Esophagus mucosa (tissue), 1 donor: Measurements from ENCODE around the gene RNASE4. TPM values are rescaled to one million over a fixed set of nuclear protein-coding genes. Genes with fewer than 3 reads are reported as not detected.

Source experiments
- ATAC-seq: fragments of 200-7000 bp; cut with Tn5 transposase; one replicate; pipeline ENCODE4 v1.9.1; 2020
- total RNA-seq: library from RNA; stranded (reverse); gene quantifications from one replicate; pipeline ENCODE4 v1.2.4, GENCODE V29; 2023
- donor health status: DM: yes; HTN: yes; CAD: no.

RNASE4 gene
- total RNA-seq, 1 donor from 2014 or later: 1.7 TPM

DNA sequence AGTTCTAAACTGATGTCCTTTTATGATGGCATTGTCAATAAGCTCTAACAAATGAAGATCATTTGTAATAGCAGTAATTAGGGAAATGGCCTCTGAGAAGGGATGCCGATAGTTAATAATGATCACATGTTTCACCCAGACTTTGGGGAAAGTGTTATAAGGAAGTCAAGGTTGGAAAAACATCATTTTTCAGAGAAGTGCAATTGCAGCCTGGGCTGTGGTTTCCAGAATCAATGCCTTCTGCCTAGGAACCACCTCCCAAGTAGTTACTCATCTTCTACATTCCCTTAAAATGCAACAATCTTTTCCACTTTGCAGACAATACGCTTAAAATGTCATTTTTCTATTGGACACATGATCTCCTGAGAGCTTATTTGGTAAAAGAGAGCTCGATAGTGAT lies 62.2 kb downstream of the RNASE4 start:
- no peak for ATAC-seq

- no peak for ATAC-seq
Measured at GRCh38 chr14:20748439-20748838, 64.1 kb downstream of the RNASE4 start.

GRCh38 chr14:20750194-20750593 lies 65.8 kb downstream of the RNASE4 start:
- no peak for ATAC-seq

Other genes starting within 250 kb of the RNASE4 start
- 0.04 TPM for gene KLHL33, start 248.4 kb upstream of the RNASE4 start, total RNA-seq
- 16.2 TPM for gene OSGEP, start 229.7 kb upstream of the RNASE4 start, total RNA-seq
- 119 TPM for gene APEX1, start 229.3 kb upstream of the RNASE4 start, total RNA-seq
- gene PIP4P1, start 223.1 kb upstream of the RNASE4 start, total RNA-seq: 22.8 TPM
- gene PNP, start 215.2 kb upstream of the RNASE4 start, total RNA-seq: 76.4 TPM
- 0.52 TPM for gene RNASE10, start 179.0 kb upstream of the RNASE4 start, total RNA-seq
- not detected for gene RNASE9, start 123.5 kb upstream of the RNASE4 start, total RNA-seq
- not detected for gene RNASE11, start 96.6 kb upstream of the RNASE4 start, total RNA-seq
- not detected for gene RNASE12, start 93.2 kb upstream of the RNASE4 start, total RNA-seq
- not detected for gene OR6S1, start 42.9 kb upstream of the RNASE4 start, total RNA-seq
- 2.3 TPM for gene ANG, start 4.2 kb downstream of the RNASE4 start, total RNA-seq
- gene EDDM3A, start 61.3 kb downstream of the RNASE4 start, total RNA-seq: not detected
- gene EDDM3B, start 83.8 kb downstream of the RNASE4 start, total RNA-seq: not detected
- gene RNASE6, start 96.7 kb downstream of the RNASE4 start, total RNA-seq: 0.40 TPM
- gene RNASE1, start 118.3 kb downstream of the RNASE4 start, total RNA-seq: 8.6 TPM
- not detected for gene RNASE3, start 206.8 kb downstream of the RNASE4 start, total RNA-seq